HepG2 (cell line): ENCODE data around the gene CTRL. TPM values are rescaled to one million over a fixed set of nuclear protein-coding genes. Genes with fewer than 3 reads are reported as not detected.

Experiments used
- CCAR2 ChIP-seq: fragments of 200-400 bp; formaldehyde crosslinking; optimal IDR thresholded peaks from 2 replicates; pipeline ENCODE3; 2018; ENCODE audit warnings: low read depth, mild to moderate bottlenecking, low read length, moderate library complexity
- IKZF5 ChIP-seq: IDR thresholded peaks from 2 replicates; pipeline ENCODE4 v1.6.1; 2018; ENCODE audit warnings: missing genetic modification reagents, mild to moderate bottlenecking, missing compliant biosample characterization
- KDM5A ChIP-seq: fragments of 200-600 bp; sonication (generic); IDR thresholded peaks from 2 replicates; pipeline ENCODE4 v1.7.0; 2018; ENCODE audit warnings: antibody characterized with exemption, mild to moderate bottlenecking, low read length, borderline replicate concordance
- MXD3 ChIP-seq: IDR thresholded peaks from 2 replicates; pipeline ENCODE4 v1.6.1; 2016; ENCODE audit warnings: mild to moderate bottlenecking, missing biosample characterization, missing genetic modification reagents
- PAF1 ChIP-seq: IDR thresholded peaks from 2 replicates; pipeline ENCODE4 v1.6.1; 2016; ENCODE audit warnings: missing genetic modification reagents, missing compliant biosample characterization
- PBX3 ChIP-seq: sonication (generic); formaldehyde crosslinking; IDR thresholded peaks from 2 replicates; pipeline ENCODE4 v1.8.1; 2023; ENCODE audit warnings: missing genetic modification reagents, inconsistent platforms, borderline replicate concordance
- RBAK ChIP-seq: sonication (generic); formaldehyde crosslinking; IDR thresholded peaks from 2 replicates; pipeline ENCODE4 v1.5.1; 2020; ENCODE audit warnings: mild to moderate bottlenecking, missing genetic modification reagents
- TEAD3 ChIP-seq: optimal IDR thresholded peaks from 2 replicates; pipeline ENCODE3; 2016; ENCODE audit warnings: borderline replicate concordance
- ZBTB33 ChIP-seq: sonication (generic); formaldehyde crosslinking; IDR thresholded peaks from 2 replicates; pipeline ENCODE4 v1.4.0; 2020; ENCODE audit warnings: missing genetic modification reagents
- ZBTB49 ChIP-seq: sonication (generic); formaldehyde crosslinking; IDR thresholded peaks from 2 replicates; pipeline ENCODE4 v1.4.0; 2020; ENCODE audit warnings: missing genetic modification reagents, borderline replicate concordance
- ZNF142 ChIP-seq: sonication (generic); formaldehyde crosslinking; IDR thresholded peaks from 2 replicates; pipeline ENCODE4 v1.4.0; 2020; ENCODE audit warnings: missing genetic modification reagents
- ZNF224 ChIP-seq: sonication (generic); formaldehyde crosslinking; IDR thresholded peaks from 2 replicates; pipeline ENCODE4 v1.5.0; 2020; ENCODE audit warnings: mild to moderate bottlenecking, missing genetic modification reagents
- ZNF547 ChIP-seq: sonication (generic); formaldehyde crosslinking; IDR thresholded peaks from 2 replicates; pipeline ENCODE4 v1.5.1; 2020; ENCODE audit warnings: mild to moderate bottlenecking, missing genetic modification reagents
- ZSCAN12 ChIP-seq: sonication (generic); formaldehyde crosslinking; IDR thresholded peaks from 2 replicates; pipeline ENCODE4 v1.9.0; 2021; ENCODE audit warnings: mild to moderate bottlenecking, missing genetic modification reagents
- ZSCAN21 ChIP-seq: sonication (generic); formaldehyde crosslinking; IDR thresholded peaks from 2 replicates; pipeline ENCODE4 v1.8.0; 2022; ENCODE audit warnings: mild to moderate bottlenecking, missing genetic modification reagents, moderate library complexity, borderline replicate concordance
- polyA plus RNA-seq, 8 experiments: library from polyadenylated mRNA; depleted of rRNA in 3 of 8; stranded (reverse) in 7 of 8; unstranded in 1 of 8; fragments of >200 nt; fragmentation: Illumina TruSeq in 4 of 8; extraction: Trizol in 4 of 8; gene quantifications; 2 replicates each; pipeline versions ENCODE4 v1.2.1 to v1.2.3, GENCODE V29; 2011 to 2016; ENCODE audit warnings: low read depth in 4 of 8, missing spikeins in 1 of 8, mixed read lengths in 1 of 8; ENCODE audit not compliant: insufficient read depth in 1 of 8
- total RNA-seq, 5 experiments: library from RNA; depleted of rRNA; stranded (reverse); fragments of >200 nt; fragmentation: Illumina TruSeq; extraction: Trizol; gene quantifications; 2 replicates each; pipeline ENCODE4 v1.2.3, GENCODE V29; 2016; ENCODE audit warnings: low read depth in 1 of 5

Gene CTRL
- total and polyA plus RNA-seq, 2 of the 13 experiments (the other 11 are each of a cell fraction or from before 2014, with no cell fraction given) = 1.9 to 2.7 TPM

GRCh38 chr16:67935402-67936123 lies 3.9 kb upstream of the CTRL start (continued):
- peak; percentile 91 for TF ChIP-seq IKZF5 (CRISPR knock-in tag)
- TF ChIP-seq TEAD3 (CRISPR knock-in tag) = peak; percentile 14
- TF ChIP-seq ZBTB33 (CRISPR knock-in tag) = peak; percentile 39
- peak; percentile 98 for TF ChIP-seq MXD3 (CRISPR knock-in tag)
- no peak for TF ChIP-seq CCAR2
- TF ChIP-seq ZSCAN12 (CRISPR knock-in tag) = no peak
- TF ChIP-seq ZNF224 = peak; percentile 48; the same call in 1 of the 2 replicates
- peak; percentile 93; the same call in 1 of the 2 replicates for TF ChIP-seq ZBTB49 (CRISPR knock-in tag)
- peak; percentile 90 for TF ChIP-seq ZNF142 (CRISPR knock-in tag)
- TF ChIP-seq ZSCAN21 (CRISPR knock-in tag) = peak; percentile 80; the same call in 1 of the 2 replicates
- TF ChIP-seq PBX3 (CRISPR knock-in tag) = peak; percentile 87; the same call in 1 of the 2 replicates
- TF ChIP-seq RBAK = no peak
- peak; percentile 92 for TF ChIP-seq KDM5A
- peak; percentile 93 for TF ChIP-seq ZNF547 (CRISPR knock-in tag)
- TF ChIP-seq PAF1 (CRISPR knock-in tag) = no peak
